ENCODE results near the gene TSPAN32.

Gene TSPAN32

DNA sequence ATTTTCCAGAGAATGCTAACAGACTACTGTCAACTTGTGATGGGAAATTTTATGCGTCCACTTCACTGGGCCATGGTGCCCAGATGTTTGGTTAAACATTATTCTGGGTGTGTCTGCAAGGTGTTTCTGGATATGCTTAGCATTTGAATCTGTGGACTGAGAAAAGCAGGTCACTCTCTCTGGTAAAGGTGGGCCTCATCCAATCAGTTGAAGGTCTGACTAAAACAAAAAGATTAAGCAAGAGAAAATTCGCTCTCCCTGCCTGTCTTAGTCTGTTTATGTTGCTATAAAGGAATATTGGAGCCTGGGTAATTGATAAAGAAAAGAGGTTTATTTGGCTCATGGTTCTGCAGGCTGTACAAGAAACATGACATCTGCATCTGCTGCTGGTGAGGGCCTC lies 43.2 kb downstream of the TSPAN32 start:
- DNase-seq (ENCODE audit: low read depth) = no peak
- H3K4me3 ChIP-seq (ENCODE audit: low read depth, low read length) = no peak overlapping the region
- TF ChIP-seq, protein P1, sequence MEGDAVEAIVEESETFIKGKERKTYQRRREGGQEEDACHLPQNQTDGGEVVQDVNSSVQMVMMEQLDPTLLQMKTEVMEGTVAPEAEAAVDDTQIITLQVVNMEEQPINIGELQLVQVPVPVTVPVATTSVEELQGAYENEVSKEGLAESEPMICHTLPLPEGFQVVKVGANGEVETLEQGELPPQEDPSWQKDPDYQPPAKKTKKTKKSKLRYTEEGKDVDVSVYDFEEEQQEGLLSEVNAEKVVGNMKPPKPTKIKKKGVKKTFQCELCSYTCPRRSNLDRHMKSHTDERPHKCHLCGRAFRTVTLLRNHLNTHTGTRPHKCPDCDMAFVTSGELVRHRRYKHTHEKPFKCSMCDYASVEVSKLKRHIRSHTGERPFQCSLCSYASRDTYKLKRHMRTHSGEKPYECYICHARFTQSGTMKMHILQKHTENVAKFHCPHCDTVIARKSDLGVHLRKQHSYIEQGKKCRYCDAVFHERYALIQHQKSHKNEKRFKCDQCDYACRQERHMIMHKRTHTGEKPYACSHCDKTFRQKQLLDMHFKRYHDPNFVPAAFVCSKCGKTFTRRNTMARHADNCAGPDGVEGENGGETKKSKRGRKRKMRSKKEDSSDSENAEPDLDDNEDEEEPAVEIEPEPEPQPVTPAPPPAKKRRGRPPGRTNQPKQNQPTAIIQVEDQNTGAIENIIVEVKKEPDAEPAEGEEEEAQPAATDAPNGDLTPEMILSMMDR (IDR thresholded peaks at IDR 0.05; ENCODE audit: insufficient read depth, low read depth, low read length, missing control alignments) = no peak

DNA sequence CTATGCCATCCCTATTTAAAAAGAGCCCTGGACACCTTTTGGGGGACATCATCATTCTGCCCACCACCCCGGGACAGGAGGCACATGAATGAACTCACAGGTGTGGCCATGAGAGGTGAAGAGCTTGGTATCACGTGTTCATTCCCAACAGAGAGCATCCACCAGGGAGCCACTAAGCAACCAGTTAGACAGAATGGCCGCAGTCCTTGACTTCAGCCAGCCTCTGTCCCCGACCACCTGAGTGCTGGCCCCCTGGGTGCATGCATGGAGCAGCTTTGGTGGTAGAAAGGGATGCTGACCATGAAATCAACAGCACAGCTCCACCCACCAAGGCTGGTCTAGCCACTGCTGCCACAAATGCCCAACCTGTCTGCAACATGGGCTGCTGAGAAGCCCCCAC lies 44.2 kb downstream of the TSPAN32 start:
- no peak overlapping the region for H3K4me3 ChIP-seq (ENCODE audit: low read depth, low read length)
- TF ChIP-seq, protein P1 (IDR thresholded peaks at IDR 0.05; ENCODE audit: insufficient read depth, low read depth, low read length, missing control alignments) = no peak
- no peak for DNase-seq (ENCODE audit: low read depth)

DNA sequence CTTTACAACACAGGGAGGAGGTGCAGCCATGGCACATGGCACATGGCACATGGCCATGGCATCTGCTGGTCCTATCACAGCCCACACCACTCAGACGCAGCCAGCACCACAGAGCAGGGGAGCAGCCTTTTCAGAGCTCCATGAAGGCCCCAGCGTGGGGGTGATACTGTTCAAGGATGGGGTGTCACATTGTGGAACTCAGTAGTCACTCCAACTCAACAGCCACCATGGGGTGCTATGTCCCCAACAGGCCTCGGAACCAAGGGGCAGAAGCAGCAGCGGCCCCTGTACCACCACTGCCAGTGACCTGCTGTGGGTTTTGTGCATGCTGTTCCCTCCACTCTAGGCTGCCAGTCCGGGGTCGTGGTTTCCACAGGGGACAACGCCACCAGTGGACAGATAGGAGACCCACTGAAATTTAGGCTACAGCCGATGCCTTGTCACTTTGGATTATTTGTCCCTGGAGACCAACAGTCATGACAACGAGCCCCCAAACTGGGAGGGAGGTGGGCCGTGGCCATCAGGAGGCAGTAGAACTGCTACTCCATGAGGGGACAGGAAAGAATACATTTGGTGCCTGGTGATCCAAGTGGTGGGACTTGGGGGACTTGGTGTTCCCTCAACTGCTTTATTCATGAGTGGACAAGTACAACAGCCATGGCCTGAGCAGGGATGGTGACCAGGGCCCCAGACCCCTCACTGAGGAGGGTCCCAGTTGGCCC lies 44.9 kb downstream of the TSPAN32 start:
- H3K4me3 ChIP-seq (ENCODE audit: low read depth, low read length) = no peak overlapping the region
- DNase-seq (ENCODE audit: low read depth) = no peak
- TF ChIP-seq, protein P1 (IDR thresholded peaks at IDR 0.05; ENCODE audit: insufficient read depth, low read depth, low read length, missing control alignments) = no peak

DNA sequence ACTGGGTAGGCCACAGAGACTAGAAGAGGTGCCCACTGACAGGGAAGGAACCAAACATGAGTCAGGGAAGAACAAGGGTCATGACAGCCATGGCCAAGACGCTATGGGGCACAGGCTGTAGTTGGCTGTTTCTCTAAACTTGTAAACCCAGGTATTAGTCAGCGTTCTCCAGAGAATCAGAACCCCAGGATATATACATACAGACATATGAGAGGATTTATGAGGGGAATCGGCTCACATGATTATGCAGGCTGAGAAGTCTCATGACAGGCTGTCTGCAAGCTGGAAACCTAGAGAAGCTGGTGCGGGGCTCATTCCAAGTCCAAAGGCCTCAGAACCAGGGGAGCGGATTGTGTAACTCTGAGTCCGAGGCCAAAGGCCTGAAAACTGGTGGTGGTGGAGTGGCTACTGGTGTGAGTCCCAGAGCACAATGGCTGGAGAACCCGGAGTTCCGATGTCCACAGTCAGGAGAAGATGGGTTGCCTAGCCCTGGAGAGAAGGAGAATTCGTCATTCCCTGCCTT lies 45.6 kb downstream of the TSPAN32 start:
- TF ChIP-seq, protein P1 (IDR thresholded peaks at IDR 0.05; ENCODE audit: insufficient read depth, low read depth, low read length, missing control alignments) = no peak
- DNase-seq (ENCODE audit: low read depth) = no peak
- no peak overlapping the region for H3K4me3 ChIP-seq (ENCODE audit: low read depth, low read length)

DNA sequence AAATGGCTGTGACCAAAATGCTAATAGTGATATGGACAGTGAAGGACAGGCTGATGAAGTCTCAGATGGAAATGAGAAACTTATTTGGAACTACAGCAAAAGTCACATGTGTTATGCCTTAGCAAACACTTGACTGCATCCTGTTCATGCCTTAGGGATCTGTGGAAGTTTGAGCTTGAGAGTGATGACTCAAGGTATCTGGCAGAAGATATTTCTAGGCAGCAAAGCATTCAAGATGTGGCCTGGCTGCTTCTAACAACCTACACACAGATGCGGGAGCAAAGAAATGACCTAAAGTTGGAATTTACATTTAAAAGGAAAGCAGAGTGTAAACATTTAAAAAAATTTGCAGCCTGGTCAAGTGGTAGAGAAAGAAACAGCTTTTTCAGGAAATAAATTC lies 47.2 kb downstream of the TSPAN32 start:
- TF ChIP-seq, protein P1 (IDR thresholded peaks at IDR 0.05; ENCODE audit: insufficient read depth, low read depth, low read length, missing control alignments) = no peak
- no peak for DNase-seq (ENCODE audit: low read depth)
- H3K4me3 ChIP-seq (ENCODE audit: low read depth, low read length) = no peak overlapping the region

DNA sequence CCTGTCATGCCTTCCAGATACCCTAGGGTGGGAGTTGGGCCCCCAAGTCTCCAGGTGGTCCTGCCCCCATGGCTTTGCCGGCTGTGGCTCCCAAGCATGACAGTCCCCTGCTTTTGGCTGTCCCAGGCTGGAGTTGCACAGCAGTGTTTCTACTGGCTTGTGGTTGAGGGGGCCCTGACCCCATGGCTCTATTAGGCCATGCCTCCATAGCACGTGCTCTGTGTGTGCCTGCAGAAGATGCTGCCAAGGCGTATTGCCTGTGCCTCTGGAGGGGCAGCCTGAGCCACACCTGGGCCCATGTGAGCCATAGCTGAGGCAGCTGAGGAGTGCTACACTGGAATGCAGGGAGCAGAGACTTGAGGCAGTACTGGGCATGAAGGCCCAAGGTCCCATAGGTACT lies 49.9 kb downstream of the TSPAN32 start:
- TF ChIP-seq, protein P1 (IDR thresholded peaks at IDR 0.05; ENCODE audit: insufficient read depth, low read depth, low read length, missing control alignments) = no peak
- no peak for DNase-seq (ENCODE audit: low read depth)
- no peak overlapping the region for H3K4me3 ChIP-seq (ENCODE audit: low read depth, low read length)

DNA sequence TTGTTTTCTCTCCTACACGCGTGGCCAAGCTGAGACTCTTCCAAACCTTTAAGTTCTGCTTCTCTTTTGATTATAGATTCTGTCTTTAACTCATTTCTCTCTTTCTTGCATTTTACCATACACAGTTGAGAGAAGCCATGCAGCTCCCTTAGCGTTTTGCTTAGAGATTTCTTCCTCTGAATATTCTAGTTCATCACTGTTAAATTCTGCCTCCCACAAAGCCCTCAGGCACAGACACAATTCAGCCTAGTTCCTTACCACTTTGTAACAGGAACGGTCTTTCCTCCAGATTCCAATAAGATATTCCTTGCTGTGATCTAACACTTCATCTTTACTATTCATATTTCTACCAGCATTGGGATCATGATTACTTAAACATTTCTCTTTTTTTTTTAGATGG lies 50.6 kb downstream of the TSPAN32 start:
- no peak overlapping the region for H3K4me3 ChIP-seq (ENCODE audit: low read depth, low read length)
- TF ChIP-seq, protein P1 (IDR thresholded peaks at IDR 0.05; ENCODE audit: insufficient read depth, low read depth, low read length, missing control alignments) = no peak

More for the DNA sequence above, 50.6 kb downstream of the TSPAN32 start:
- DNase-seq (ENCODE audit: low read depth) = no peak

All from GM12865 (cell line).